DND-41 (cell line): Measurements from ENCODE around the gene PLPPR1.
"Not testable (repeated sequence)": the region's sequence is repeated elsewhere in the genome, so short reads cannot be mapped to it uniquely, and the experiment has no call there.

Source experiments
- CTCF ChIP-seq: IDR thresholded peaks from 2 replicates; pipeline ENCODE4 v1.5.1; 2012; ENCODE audit warnings: borderline replicate concordance, low read length, moderate library complexity, mild to moderate bottlenecking; ENCODE audit not compliant: poor library complexity, severe bottlenecking; ENCODE audit errors: extremely low read depth
- EZH2 ChIP-seq: IDR thresholded peaks from 3 replicates; pipeline ENCODE4 v1.6.1; 2012; ENCODE audit warnings: borderline replicate concordance, low read depth, mild to moderate bottlenecking, moderate library complexity, low read length, inconsistent platforms; ENCODE audit not compliant: severe bottlenecking

- TF ChIP-seq CTCF, EZH2: not testable (repeated sequence)
Observed at GRCh38 chr9:101327422-101327909, 298.9 kb downstream of the PLPPR1 start.
